Left cardiac atrium (tissue), 4 donors: Measurements from ENCODE around the gene CD5L. TPM values are rescaled to one million over a fixed set of nuclear protein-coding genes. Genes with fewer than 3 reads are reported as not detected.

Experiments used
- ATAC-seq, 2 donors: fragments of 200-7000 bp; cut with Tn5 transposase; one replicate each; pipeline ENCODE4 v1.9.1; 2020; ENCODE audit warnings: mild to moderate bottlenecking in 2 of 2, moderate library complexity in 2 of 2
- DNase-seq: peaks from one replicate; pipeline ENCODE4 v3.0.0-alpha.2; 2020
- intact Hi-C, 2 donors: fragments of 100-400 bp; cut with DNase I; formaldehyde crosslinking; loops; one replicate each; pipeline versions ENCODE4 v1.14.1 to v1.15.1; 2022 to 2023
- total RNA-seq, 2 donors: library from RNA; stranded (reverse); fragmentation: NEBNext Ultra II Directional; extraction: Animal tissue kit (Norgen Biotek cat#: 25700); gene quantifications; one replicate each; pipeline ENCODE4 v1.2.1, GENCODE V29; 2021
- donor health status: DM: no; HTN: yes; CAD: no.
- donor health status: DM: no; HTN: yes; CAD: no; lungs with severe emphysema.
- donor health status: DM: yes; HTN: yes; CAD: no.
- donor health status: Dilated cardiomyopathy.

CD5L gene
- total RNA-seq, 2 donors from 2014 or later = 0.38 TPM; not detected in 1

DNA sequence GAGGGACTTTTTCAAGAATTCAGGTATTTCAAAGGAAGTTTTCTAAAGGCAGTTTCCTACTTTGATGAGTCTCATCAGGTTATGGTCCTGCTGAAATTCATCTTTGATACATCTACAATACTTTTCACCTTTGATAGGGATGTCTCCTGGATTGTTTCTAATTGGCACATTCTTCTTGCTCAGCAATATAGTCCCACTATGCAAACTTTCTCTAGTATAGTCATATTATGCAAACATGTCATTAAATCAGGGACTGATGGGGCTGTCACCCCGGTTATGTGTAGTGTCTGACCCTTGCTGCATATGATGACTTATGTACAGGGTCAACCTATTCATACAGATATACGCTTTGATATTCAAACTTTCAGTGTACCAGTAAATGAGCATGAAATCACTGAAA, 21.3 kb downstream of the CD5L start:
- intact Hi-C loops = no loop called here
- no peak for DNase-seq
- no peak for ATAC-seq

DNA sequence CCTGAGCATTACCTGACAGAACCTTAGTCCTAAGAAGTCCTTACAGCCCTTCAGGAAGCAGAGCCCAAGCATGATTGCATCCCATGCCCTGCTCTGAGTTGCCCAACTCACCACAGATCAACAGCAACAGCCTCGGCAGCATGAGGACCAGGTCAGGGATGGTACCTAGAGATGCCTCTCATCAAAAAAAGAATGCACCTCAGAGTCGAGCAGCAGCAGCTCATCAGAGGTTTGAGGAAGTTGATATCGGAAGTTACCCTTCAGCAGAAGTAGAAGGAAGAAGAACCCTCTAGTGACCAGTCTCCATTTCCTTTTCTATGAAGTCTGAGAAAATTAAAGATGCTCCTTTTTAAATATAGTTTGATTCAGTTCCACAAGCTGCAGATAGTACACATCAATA, 21.7 kb downstream of the CD5L start, which contains the start of gene FCRL1:
Gene FCRL1, minus strand, starts transcription at position 225 of the 400 bp plus-strand sequence. Its CDS starts 83 bp downstream, at position 142.
- DNase-seq (no peak), ATAC-seq (no peak)
- intact Hi-C loops = no loop called here

DNA sequence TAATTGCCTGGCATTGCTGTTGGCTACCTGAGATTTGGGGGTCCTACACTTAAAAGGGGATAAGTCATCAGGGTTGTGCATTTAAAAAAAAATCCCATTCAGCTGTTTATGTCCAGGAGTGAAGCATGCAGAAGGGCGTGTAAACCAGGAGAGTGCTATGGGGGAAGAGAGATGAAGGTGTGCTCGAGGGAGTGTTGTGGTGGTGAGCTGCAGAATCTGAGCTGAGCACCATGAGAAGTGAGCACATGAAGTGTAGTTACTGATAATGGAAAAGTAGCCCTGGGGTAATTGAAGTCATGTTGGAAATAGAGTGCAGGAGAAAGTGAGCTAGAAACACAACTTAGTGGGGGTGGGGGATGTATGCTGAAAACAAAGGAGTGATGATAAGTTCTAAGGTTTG, 22.4 kb downstream of the CD5L start:
- no peak for DNase-seq
- no peak for ATAC-seq
- intact Hi-C loops = no loop called here

DNA sequence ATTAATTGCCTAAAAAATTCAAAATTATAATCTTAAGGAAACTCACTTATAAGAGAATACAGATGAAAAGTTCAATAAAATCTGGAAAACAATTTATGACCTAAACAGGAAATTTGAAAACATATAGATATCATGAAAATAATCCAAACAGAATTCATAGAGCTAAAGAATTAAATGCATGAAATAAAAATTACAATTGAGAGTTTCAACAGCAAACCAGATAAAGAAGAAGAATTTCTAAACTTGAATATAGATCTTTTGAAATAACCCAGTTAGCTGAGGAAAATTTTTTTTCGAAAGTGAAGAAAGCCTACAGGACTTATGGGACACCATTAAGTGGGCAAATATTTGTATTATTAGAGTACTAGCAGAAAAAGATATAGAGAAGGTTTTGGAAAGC, 28.3 kb downstream of the CD5L start:
- DNase-seq (no peak), ATAC-seq (no peak)
- intact Hi-C loops = no loop called here

- DNase-seq = no peak
- intact Hi-C loops = no loop called here
Observed at GRCh38 chr1:157806431-157807149, 35.0 kb downstream of the CD5L start.

DNA sequence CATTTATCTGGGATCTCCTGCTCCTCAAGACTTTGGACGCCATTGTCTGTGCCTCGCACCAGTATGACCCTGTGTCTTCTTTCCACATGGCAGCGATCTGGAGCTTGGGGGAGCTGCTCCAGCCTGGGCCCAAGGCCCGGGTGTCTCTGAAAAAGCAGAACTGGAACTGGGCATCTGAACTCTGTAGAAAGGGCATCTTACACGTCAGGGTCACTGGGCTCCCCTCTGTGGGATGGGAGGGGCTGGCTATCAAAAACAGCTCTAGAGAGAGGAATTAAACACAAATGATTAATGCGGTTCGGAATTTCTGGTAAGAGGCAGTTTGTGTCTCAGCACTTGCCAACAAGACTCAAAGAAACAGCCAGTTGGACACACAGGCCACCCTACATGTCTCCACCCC, 37.8 kb downstream of the CD5L start:
- intact Hi-C loops = no loop called here
- DNase-seq (no peak), ATAC-seq (no peak)

More at GRCh38 chr1:157806431-157807149, 35.0 kb downstream of the CD5L start:
- ATAC-seq = no peak

DNA sequence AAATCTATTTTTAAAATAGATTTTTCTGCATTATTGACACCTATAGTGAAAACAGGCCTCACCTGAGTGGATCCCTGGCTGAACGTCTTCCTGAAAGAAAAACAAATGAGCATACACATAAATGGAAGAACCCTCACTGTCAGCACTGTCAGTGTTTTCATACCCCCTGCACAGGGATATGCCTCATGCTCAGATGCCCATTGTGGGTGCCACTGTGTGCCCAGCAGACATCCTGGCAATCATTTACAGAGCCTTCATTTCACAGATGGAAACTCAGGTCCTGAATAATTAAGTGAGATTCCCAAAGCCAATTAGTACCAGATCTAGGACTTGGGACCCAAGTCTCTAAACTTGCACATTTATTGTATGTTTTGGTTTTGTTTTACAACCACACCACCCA, 41.6 kb downstream of the CD5L start:
- DNase-seq (no peak), ATAC-seq (no peak)
- intact Hi-C loops = no loop called here

DNA sequence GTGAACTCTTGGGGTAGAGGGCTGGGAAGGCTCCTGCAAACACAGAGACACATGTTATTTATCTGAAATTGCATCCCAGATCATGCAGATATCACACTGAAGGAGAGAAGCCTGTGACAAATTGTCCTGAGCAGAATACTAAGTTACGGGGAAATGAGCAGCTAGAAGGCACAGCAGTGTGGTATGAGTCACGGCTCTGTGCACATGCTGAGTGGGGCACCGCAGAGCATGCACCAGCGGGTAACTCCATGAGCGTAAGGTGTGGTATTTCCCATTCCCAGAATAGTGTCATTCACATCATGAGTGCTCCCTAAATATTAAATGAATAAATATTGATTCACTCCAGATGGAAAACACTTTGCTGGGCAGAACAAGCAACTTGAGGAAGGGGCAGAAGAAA, 43.4 kb downstream of the CD5L start:
- no peak for DNase-seq
- ATAC-seq = no peak
- intact Hi-C loops = no loop called here

GRCh38 chr1:157785248-157785647, 56.4 kb downstream of the CD5L start:
- ATAC-seq (no peak), DNase-seq (no peak)
- intact Hi-C loops = no loop called here

DNA sequence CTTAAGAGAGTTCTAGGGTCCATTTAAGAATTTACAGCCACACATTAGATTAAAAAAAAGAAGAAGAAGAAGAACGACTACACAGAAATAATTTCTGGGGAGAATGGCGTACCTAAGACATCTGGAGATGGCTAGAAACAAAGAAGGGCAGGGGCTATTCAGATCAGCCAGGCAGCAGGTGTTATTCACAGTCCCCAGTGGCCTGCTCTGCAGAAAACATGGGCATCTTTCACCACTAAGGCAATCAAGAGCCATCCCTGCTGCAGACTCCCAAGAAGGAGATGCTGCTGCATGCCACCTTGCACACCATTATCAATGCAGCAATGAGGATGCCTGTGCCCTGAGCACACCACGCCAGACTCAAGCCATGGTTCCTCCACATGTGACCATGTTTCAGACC, 56.8 kb downstream of the CD5L start:
- DNase-seq (no peak), ATAC-seq (no peak)
- intact Hi-C loops = no loop called here

GRCh38 chr1:157782931-157783330, 58.7 kb downstream of the CD5L start:
- intact Hi-C loops = no loop called here
- DNase-seq = no peak
- ATAC-seq = no peak

GRCh38 chr1:157781048-157781447, 60.6 kb downstream of the CD5L start:
- DNase-seq (no peak), ATAC-seq (no peak)
- intact Hi-C loops = no loop called here

Other genes starting within 250 kb of the CD5L start
- gene FCRL4, start 243.7 kb downstream of the CD5L start, total RNA-seq = not detected
- gene FCRL3, start 141.0 kb downstream of the CD5L start, total RNA-seq = under 1 TPM; 0.10 to 0.24 TPM
- gene FCRL2, start 64.7 kb downstream of the CD5L start, total RNA-seq = not detected
- gene FCRL1, start 21.7 kb downstream of the CD5L start, total RNA-seq = under 1 TPM in 1 of 2 donors, not detected in 1; 0.12 TPM
- 10 to 100 TPM; 19.7 to 21.2 TPM for gene KIRREL1, start 151.8 kb upstream of the CD5L start, total RNA-seq